ENCODE measurements around the gene CLVS2.

- TF ChIP-seq NFRKB (IDR thresholded peaks at IDR 0.05): no peak
- no peak for TF ChIP-seq CTBP1 (IDR thresholded peaks at IDR 0.05; ENCODE audit: borderline replicate concordance)
- no peak for TF ChIP-seq BHLHE40 (IDR thresholded peaks at IDR 0.05; ENCODE audit: borderline replicate concordance)
- TF ChIP-seq FOXK2 (IDR thresholded peaks at IDR 0.05): no peak
- TF ChIP-seq SP1 (IDR thresholded peaks at IDR 0.05): no peak
- no peak for TF ChIP-seq ELF4 (IDR thresholded peaks at IDR 0.05)
- TF ChIP-seq ARNT (IDR thresholded peaks at IDR 0.05): no peak
- TF ChIP-seq FOXA1 (IDR thresholded peaks at IDR 0.05): no peak
- TF ChIP-seq SUZ12 (IDR thresholded peaks at IDR 0.05): no peak
- no peak for TF ChIP-seq PKNOX1 (IDR thresholded peaks at IDR 0.05)
- TF ChIP-seq FOXM1 (IDR thresholded peaks at IDR 0.05; ENCODE audit: borderline replicate concordance): no peak
- no peak for TF ChIP-seq ZNF384 (IDR thresholded peaks at IDR 0.05)
These were observed 1.6 kb downstream of the CLVS2 start for GRCh38 chr6:122997541-122998150.
